ENCODE measurements around the gene DRC1. TPM values are rescaled to one million over a fixed set of nuclear protein-coding genes. Genes with fewer than 3 reads are reported as not detected.

Gene DRC1
- total RNA-seq, 4 donors from 2014 or later, result 0.85 to 2.4 (median 1.9) TPM; not detected in 1

DNA sequence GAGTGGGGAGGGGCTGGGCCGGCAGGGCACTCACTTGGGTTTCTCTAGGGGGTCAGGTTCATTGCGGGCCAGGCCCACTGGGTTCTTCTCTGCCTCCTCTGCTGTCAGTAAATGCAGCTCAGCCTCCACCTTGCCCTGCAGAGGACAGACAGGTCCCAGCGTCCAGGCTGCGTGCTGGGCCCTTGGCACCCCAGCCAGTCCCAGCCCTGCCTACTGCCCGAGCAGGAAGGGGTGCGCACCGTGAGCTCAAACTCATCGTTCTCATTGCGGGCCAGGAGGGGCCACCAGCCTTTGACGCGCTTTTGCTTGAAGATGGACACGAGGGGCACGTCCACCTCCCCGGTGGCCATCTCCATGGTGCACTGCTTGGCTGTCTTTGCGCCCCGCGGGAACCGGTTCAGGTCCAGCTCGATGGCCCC, 58.9 kb downstream of the DRC1 start:
- H3K27ac ChIP-seq, result no peak overlapping the region
- DNase-seq, result no peak
- H3K36me3 ChIP-seq, result no peaks in the 10 kb centered on the region
- H3K4me1 ChIP-seq, result no peaks in the 10 kb centered on the region
- H3K27me3 ChIP-seq, result no peaks in the 10 kb centered on the region
- no peaks in the 10 kb centered on the region for H3K9me3 ChIP-seq
- intact Hi-C loops (cut with DNase I; ENCODE audit: low total_unique reads), result no loop called here
- no peak overlapping the region for H3K4me3 ChIP-seq
- TF ChIP-seq, protein P1, sequence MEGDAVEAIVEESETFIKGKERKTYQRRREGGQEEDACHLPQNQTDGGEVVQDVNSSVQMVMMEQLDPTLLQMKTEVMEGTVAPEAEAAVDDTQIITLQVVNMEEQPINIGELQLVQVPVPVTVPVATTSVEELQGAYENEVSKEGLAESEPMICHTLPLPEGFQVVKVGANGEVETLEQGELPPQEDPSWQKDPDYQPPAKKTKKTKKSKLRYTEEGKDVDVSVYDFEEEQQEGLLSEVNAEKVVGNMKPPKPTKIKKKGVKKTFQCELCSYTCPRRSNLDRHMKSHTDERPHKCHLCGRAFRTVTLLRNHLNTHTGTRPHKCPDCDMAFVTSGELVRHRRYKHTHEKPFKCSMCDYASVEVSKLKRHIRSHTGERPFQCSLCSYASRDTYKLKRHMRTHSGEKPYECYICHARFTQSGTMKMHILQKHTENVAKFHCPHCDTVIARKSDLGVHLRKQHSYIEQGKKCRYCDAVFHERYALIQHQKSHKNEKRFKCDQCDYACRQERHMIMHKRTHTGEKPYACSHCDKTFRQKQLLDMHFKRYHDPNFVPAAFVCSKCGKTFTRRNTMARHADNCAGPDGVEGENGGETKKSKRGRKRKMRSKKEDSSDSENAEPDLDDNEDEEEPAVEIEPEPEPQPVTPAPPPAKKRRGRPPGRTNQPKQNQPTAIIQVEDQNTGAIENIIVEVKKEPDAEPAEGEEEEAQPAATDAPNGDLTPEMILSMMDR (IDR thresholded peaks at IDR 0.05), result no peak

DNA sequence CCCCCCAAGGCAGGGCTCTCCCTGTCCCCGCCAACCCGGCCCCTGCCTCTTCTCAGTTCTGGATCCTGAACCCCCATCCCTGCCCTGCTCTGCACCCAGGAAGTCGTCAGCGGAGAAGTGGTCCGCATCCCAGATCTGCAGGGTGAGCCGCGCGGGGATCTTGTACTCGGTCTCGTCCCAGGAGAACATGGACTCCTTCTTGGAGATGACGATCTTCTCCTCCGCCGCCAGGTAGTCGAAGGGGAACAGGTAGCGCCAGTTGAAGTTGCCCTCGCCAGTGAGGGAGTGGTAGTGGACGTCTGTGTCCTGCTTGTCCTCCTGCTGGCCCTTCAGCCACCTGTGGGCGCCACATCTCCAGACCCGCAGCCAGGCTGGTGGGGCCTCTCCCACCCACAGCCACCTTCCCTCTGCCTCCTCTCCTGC, 59.9 kb downstream of the DRC1 start:
- Histone ChIP-seq H3K36me3 (no peaks in the 10 kb centered on the region), H3K27me3 (no peaks in the 10 kb centered on the region), H3K9me3 (no peaks in the 10 kb centered on the region), H3K4me3 (no peak overlapping the region), H3K27ac (no peak overlapping the region), H3K4me1 (no peaks in the 10 kb centered on the region)
- intact Hi-C loops (cut with DNase I; ENCODE audit: low total_unique reads), result no loop called here
- no peak for DNase-seq
- TF ChIP-seq, protein P1 (IDR thresholded peaks at IDR 0.05), result no peak
- no peak for TF ChIP-seq POLR2A (IDR thresholded peaks at IDR 0.05)

DNA sequence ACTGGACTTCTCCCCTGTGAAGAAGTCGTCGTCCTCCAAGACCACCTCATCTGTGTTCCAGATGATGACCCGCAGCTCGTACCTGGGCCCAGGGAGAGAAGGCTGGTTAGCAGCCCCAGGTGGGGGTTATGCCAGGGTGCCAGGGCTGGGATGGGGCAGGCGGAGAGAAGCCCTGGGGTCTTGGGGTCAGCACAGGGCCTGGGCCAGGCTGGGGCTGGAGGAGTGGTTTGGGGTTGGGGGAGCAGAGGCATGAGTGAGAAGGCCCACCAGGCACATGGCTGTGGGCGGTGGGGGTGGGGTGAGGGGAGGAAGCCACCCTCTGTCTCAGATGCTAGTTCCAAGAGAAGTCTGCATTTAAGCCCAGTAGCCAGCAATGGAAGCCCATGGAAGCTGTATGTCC, 60.4 kb downstream of the DRC1 start:
- TF ChIP-seq POLR2A (IDR thresholded peaks at IDR 0.05), result no peak
- TF ChIP-seq, protein P1 (IDR thresholded peaks at IDR 0.05), result no peak
- no peak overlapping the region for H3K4me3 ChIP-seq
- intact Hi-C loops (cut with DNase I; ENCODE audit: low total_unique reads), result no loop called here
- no peaks in the 10 kb centered on the region for H3K36me3 ChIP-seq
- DNase-seq, result no peak
- H3K9me3 ChIP-seq, result no peaks in the 10 kb centered on the region
- H3K4me1 ChIP-seq, result no peaks in the 10 kb centered on the region
- H3K27me3 ChIP-seq, result no peaks in the 10 kb centered on the region
- H3K27ac ChIP-seq, result no peak overlapping the region

DNA sequence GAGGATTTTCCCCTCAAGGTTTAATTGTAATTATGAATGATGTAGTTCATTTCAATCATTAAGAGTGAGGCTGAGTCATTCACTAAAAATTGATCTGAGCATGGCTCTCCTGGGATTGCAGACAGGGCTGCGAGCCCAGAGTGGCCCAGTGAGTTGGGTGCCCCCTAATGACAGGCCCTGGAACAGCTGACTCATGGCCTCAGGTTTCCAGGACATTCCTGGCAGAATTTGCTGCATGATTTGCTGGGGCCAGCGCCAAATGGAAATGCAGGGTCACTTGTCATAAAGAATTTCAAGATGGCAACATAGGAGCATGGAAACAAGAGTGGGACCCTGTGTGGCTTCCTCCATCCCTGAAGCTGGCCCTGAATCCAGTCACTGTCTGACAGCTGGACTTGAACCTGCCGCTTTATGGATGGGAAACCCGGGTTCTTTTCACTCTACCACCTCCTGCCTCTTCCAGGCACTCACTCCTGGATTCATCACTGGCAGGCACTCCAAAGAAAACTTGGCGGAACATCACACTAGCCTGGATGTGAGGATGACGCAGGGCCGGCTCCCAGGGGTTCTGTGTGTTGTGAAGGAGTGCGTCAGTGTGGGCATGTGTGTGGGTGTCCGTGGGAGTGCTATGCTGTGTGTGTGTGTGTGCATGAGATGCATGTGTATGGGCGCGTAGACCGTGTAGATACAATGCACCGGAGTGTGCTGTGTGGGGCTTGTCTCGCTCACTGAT, 61.0 kb downstream of the DRC1 start:
- no peaks in the 10 kb centered on the region for H3K36me3 ChIP-seq
- intact Hi-C loops (cut with DNase I; ENCODE audit: low total_unique reads), result no loop called here
- H3K4me1 ChIP-seq, result no peaks in the 10 kb centered on the region
- DNase-seq, result no peak
- no peak overlapping the region for H3K4me3 ChIP-seq
- no peaks in the 10 kb centered on the region for H3K27me3 ChIP-seq
- no peaks in the 10 kb centered on the region for H3K9me3 ChIP-seq
- H3K27ac ChIP-seq, result no peak overlapping the region
- TF ChIP-seq POLR2A (IDR thresholded peaks at IDR 0.05), result no peak
- TF ChIP-seq, protein P1 (IDR thresholded peaks at IDR 0.05), result no peak

DNA sequence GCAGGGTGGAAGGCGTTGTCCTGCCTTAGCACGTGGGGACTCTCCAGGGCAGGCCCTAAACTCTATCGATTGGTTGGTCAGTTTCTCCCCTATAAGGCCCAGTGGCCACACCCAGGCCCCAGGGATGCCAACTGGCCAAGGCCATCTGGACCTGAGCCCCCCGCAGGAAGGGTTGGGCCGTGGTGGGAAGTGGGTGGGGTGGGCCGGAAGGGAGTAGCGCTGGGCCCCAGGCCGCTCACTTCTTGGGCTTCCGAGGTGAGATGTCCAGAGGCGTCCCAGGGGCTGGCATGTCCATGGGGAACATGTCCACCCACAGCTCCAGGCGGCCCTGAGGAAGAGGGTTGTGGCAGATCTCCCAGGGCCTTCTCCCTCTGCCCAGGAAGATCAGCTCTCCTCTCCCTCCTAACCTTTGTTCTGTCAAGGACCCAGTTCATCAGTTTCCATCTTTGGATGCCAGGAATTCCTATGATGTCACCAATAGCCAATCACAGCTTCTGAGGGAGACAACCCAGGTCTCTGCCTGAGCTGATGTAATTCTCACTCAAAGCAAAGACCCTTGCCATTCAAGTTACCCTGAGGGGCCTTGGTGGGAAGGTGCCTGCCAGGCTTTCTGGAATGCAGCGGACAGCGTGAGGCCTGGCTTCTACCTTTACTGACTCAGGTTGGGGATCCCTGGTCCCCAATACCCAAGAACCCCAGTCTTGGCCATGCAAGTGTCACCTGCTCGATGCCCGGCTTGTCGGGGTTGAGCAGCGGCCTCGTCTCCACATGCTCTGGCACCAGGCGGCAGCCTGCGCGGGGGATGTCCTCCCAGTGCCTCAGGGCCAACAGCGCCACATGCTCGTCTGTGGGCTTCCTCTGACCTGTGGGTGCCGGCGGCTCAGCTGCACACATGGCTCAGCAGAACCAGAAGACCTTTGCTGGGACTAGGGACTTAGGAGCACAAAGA, 61.8 kb downstream of the DRC1 start:
- H3K9me3 ChIP-seq, result no peaks in the 10 kb centered on the region
- H3K27me3 ChIP-seq, result no peaks in the 10 kb centered on the region
- no peak for DNase-seq
- no peaks in the 10 kb centered on the region for H3K4me1 ChIP-seq
- intact Hi-C loops (cut with DNase I; ENCODE audit: low total_unique reads), result no loop called here
- H3K36me3 ChIP-seq, result no peaks in the 10 kb centered on the region
- no peak overlapping the region for H3K27ac ChIP-seq
- TF ChIP-seq, protein P1 (IDR thresholded peaks at IDR 0.05), result no peak
- no peak for TF ChIP-seq POLR2A (IDR thresholded peaks at IDR 0.05)
- H3K4me3 ChIP-seq, result no peak overlapping the region

All from uterus (tissue), 4 donors.